Fibroblast of lung (primary cell): ENCODE data around the gene SNPH. TPM values are rescaled to one million over a fixed set of nuclear protein-coding genes. Genes with fewer than 3 reads are reported as not detected.

Experiments used
- DNase-seq, 2 donors: peaks; one replicate each; pipeline versions ENCODE4 v3.0.0 to v3.0.0-alpha.2; 2010; ENCODE audit warnings: low read depth in 2 of 2
- H2AFZ ChIP-seq: 2 replicates; pipeline ENCODE4 v1.5.1; 2012; ENCODE audit warnings: low read length, control low read depth, inconsistent platforms
- H3K27ac ChIP-seq: 2 replicates; pipeline ENCODE4 v1.5.1; 2011; ENCODE audit warnings: low read length, control low read depth; ENCODE audit not compliant: insufficient read depth
- H3K27me3 ChIP-seq: 2 replicates; pipeline ENCODE4 v1.5.1; 2011; ENCODE audit warnings: mild to moderate bottlenecking, low read length; ENCODE audit not compliant: control insufficient read depth, insufficient read depth
- H3K36me3 ChIP-seq: 2 replicates; pipeline ENCODE4 v1.5.1; 2011; ENCODE audit warnings: low read length; ENCODE audit not compliant: control insufficient read depth, insufficient read depth
- H3K4me1 ChIP-seq: 2 replicates; pipeline ENCODE4 v1.5.1; 2011; ENCODE audit warnings: low read length; ENCODE audit not compliant: control insufficient read depth, insufficient read depth; ENCODE audit errors: extremely low read depth
- H3K4me2 ChIP-seq: 2 replicates; pipeline ENCODE4 v1.5.1; 2011; ENCODE audit warnings: low read length, control low read depth; ENCODE audit not compliant: insufficient read depth; ENCODE audit errors: extremely low read depth
- H3K4me3 ChIP-seq, 4 experiments: fragments of 200-600 bp in 1 of 4; sonication (generic) in 1 of 4; replicated peaks in 1 of 4; 2 replicates each; pipeline ENCODE4 v1.5.1; 2011 to 2016; ENCODE audit warnings: low read length in 4 of 4, low read depth in 3 of 4, mild to moderate bottlenecking in 3 of 4, control low read depth in 2 of 4, inconsistent platforms in 1 of 4, mixed read lengths in 1 of 4; ENCODE audit not compliant: insufficient read depth in 1 of 4; ENCODE audit errors: control extremely low read depth in 1 of 4
- H3K79me2 ChIP-seq: 2 replicates; pipeline ENCODE4 v1.5.1; 2012; ENCODE audit warnings: mild to moderate bottlenecking, low read length, inconsistent platforms; ENCODE audit not compliant: control insufficient read depth, insufficient read depth
- H3K9ac ChIP-seq: 2 replicates; pipeline ENCODE4 v1.5.1; 2011; ENCODE audit warnings: mild to moderate bottlenecking, low read length, control low read depth; ENCODE audit not compliant: insufficient read depth
- H3K9me3 ChIP-seq: 2 replicates; pipeline ENCODE4 v1.5.1; 2012; ENCODE audit warnings: low read depth, low read length; ENCODE audit not compliant: control insufficient read depth, insufficient read depth
- H4K20me1 ChIP-seq: 2 replicates; pipeline ENCODE4 v1.5.1; 2011; ENCODE audit warnings: low read length; ENCODE audit not compliant: control insufficient read depth, insufficient read depth; ENCODE audit errors: extremely low read depth
- CTCF ChIP-seq, 2 donors: IDR thresholded peaks in 1 of 2; conservative IDR thresholded peaks in 1 of 2; 1 replicate in 1 of 2; 2 replicates in 1 of 2; pipeline ENCODE4 v1.5.1; 2011 to 2012; ENCODE audit warnings: low read length in 2 of 2, control low read depth in 1 of 2, inconsistent platforms in 1 of 2, low read depth in 1 of 2, mild to moderate bottlenecking in 1 of 2
- EZH2 ChIP-seq: IDR thresholded peaks from 2 replicates; pipeline ENCODE4 v1.5.1; 2012; ENCODE audit warnings: low read length, control low read depth, mild to moderate bottlenecking; ENCODE audit errors: missing control alignments
- polyA plus RNA-seq, 2 donors: library from polyadenylated mRNA; depleted of rRNA in 1 of 2; stranded (reverse) in 1 of 2; unstranded in 1 of 2; fragments of >200 nt; gene quantifications; 2 replicates each; pipeline ENCODE4 v1.2.1, GENCODE V29; 2011 to 2012; ENCODE audit warnings: missing spikeins in 1 of 2
- total RNA-seq: library from RNA; depleted of rRNA; stranded (reverse); fragments of >200 nt; gene quantifications from 2 replicates; pipeline ENCODE4 v1.2.1, GENCODE V29; 2014

The SNPH gene
- total and polyA plus RNA-seq, 2 donors (not counting 1 experiment from before 2014, with no cell fraction given) = 0.85 to 18.5 TPM

DNA sequence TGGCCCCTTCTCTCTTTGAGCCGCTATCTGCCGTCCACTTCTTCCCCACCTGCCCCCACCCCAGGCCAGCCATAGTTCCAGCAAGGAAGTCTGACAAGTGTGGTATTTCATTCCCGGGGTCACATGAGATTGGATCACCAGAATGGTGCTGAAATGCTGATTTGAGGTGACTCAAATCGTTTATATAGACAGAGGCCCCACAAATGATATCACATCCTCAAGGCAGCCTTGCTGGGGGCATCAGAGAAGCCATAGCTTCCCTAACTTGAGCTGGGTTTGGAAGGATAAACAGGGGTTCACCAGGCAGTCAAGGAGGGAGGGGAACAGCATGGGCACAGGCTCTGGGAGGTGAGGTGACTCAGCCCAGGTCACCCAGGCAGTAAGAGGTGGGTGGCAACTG lies 53.0 kb downstream of the SNPH start:
- Histone ChIP-seq H3K79me2 (no peaks in the 10 kb centered on the region), H4K20me1 (no peaks in the 10 kb centered on the region), H2AFZ (no peak overlapping the region), H3K9me3 (no peaks in the 10 kb centered on the region), H3K4me2 (no peak overlapping the region), H3K9ac (no peak overlapping the region), H3K4me1 (peaks cover 18% of the 10 kb centered on the region), H3K4me3 (no peak overlapping the region), H3K27ac (no peak overlapping the region), H3K36me3 (no peaks in the 10 kb centered on the region), H3K27me3 (no peaks in the 10 kb centered on the region)
- DNase-seq = no peak
- TF ChIP-seq CTCF (conservative IDR thresholded peaks at IDR 0.05 in 1 of 2, IDR thresholded peaks at IDR 0.05 in 1 of 2; ENCODE audit: low read depth in 1 of 2, low read length in 2 of 2) = no peak
- no peak for TF ChIP-seq EZH2

DNA sequence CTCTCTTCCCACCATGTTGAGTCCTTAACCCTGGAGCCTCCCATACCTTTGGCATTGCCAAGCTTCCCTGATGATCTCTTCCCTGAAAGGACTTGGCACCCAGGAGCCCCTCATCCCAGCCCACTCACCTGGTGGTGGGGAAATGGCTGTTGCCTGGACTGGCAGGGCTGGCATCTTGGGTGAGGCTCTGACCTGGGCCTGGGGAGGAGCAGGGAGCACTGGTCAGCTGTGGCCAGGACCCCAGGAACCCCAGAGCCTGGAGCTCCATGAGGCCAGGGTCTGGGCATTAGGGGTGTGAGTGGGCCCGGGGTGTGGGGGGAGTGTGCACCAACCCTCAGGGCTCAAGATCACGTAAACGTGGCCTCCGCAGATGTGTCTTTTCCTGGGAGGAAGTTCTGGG lies 53.4 kb downstream of the SNPH start:
- TF ChIP-seq CTCF (conservative IDR thresholded peaks at IDR 0.05 in 1 of 2, IDR thresholded peaks at IDR 0.05 in 1 of 2; ENCODE audit: low read depth in 1 of 2, low read length in 2 of 2) (no peak), EZH2 (no peak)
- no peak overlapping the region for H3K27ac ChIP-seq
- no peak for DNase-seq
- H3K79me2 ChIP-seq = no peaks in the 10 kb centered on the region
- H3K9ac ChIP-seq = no peak overlapping the region
- no peak overlapping the region for H2AFZ ChIP-seq
- H3K4me2 ChIP-seq = no peak overlapping the region
- no peaks in the 10 kb centered on the region for H3K9me3 ChIP-seq
- no peaks in the 10 kb centered on the region for H3K36me3 ChIP-seq
- H3K4me3 ChIP-seq = no peak overlapping the region
- H4K20me1 ChIP-seq = no peaks in the 10 kb centered on the region
- H3K27me3 ChIP-seq = no peaks in the 10 kb centered on the region
- peaks cover 21% of the 10 kb centered on the region for H3K4me1 ChIP-seq

- H3K27ac ChIP-seq = no peak overlapping the region
- no peak overlapping the region for H3K4me3 ChIP-seq
- no peak overlapping the region for H2AFZ ChIP-seq
- no peak for TF ChIP-seq CTCF (conservative IDR thresholded peaks at IDR 0.05 in 1 of 2, IDR thresholded peaks at IDR 0.05 in 1 of 2; ENCODE audit: low read depth in 1 of 2, low read length in 2 of 2)
- no peak for TF ChIP-seq EZH2
- H3K4me1 ChIP-seq = peaks cover 24% of the 10 kb centered on the region
- H3K79me2 ChIP-seq = no peaks in the 10 kb centered on the region
- H3K9me3 ChIP-seq = no peaks in the 10 kb centered on the region
- no peak for DNase-seq
- H3K27me3 ChIP-seq = no peaks in the 10 kb centered on the region
- no peak overlapping the region for H3K4me2 ChIP-seq
- H4K20me1 ChIP-seq = no peaks in the 10 kb centered on the region
- H3K9ac ChIP-seq = no peak overlapping the region
- no peaks in the 10 kb centered on the region for H3K36me3 ChIP-seq
These were observed 53.9 kb downstream of the SNPH start for GRCh38 chr20:1320016-1320415.
